ENCODE results near the gene ATP8B1.

ATP8B1 gene

GRCh38 chr18:57697426-57697825 lies 105.7 kb downstream of the ATP8B1 start:
- H3K36me3 ChIP-seq (replicated peaks): no peaks in the 10 kb centered on the region
- in situ Hi-C loops (cut with MboI; ENCODE audit: low sequenced_read_pairs): no loop called here

GRCh38 chr18:57696271-57696670 lies 106.8 kb downstream of the ATP8B1 start:
- H3K4me1 ChIP-seq: peaks cover 9% of the 10 kb centered on the region
- no peaks in the 10 kb centered on the region for H3K36me3 ChIP-seq (replicated peaks)
- no peaks in the 10 kb centered on the region for H3K9me3 ChIP-seq
- peak; percentile 14 to 32 for DNase-seq (ENCODE audit: low spot score in 2 of 2)
- in situ Hi-C loops (cut with MboI; ENCODE audit: low sequenced_read_pairs): no loop called here
- H3K27me3 ChIP-seq (ENCODE audit: low read depth): no peaks in the 10 kb centered on the region
- no peak overlapping the region for H3K4me3 ChIP-seq

More at GRCh38 chr18:57697426-57697825, 105.7 kb downstream of the ATP8B1 start:
- Histone ChIP-seq H3K4me3 (no peak overlapping the region), H3K4me1 (peaks cover 9% of the 10 kb centered on the region), H3K9me3 (no peaks in the 10 kb centered on the region), H3K27me3 (ENCODE audit: low read depth) (no peaks in the 10 kb centered on the region)
- DNase-seq (ENCODE audit: low spot score in 2 of 2): no peak

DNA sequence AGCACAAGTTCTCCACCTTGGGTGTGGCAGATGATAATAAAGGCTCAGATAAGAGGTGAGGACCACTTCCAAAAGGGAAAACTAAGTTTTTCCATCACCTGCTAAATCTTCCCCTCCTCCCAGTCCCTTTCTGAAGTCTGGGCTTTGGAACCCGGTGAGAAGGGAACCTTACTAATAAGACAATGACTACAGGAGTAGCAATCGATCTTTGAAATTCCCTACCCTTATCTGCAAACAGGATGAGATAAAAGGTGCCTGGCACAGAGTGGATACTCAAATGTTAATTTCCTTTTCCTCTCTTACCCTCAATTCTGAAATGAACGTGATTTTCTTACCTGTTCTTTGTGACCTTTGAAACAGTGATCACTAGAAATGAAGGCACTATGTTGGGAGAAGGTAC lies 111.8 kb downstream of the ATP8B1 start:
- in situ Hi-C loops (cut with MboI; ENCODE audit: low sequenced_read_pairs): no loop called here
- no peaks in the 10 kb centered on the region for H3K27me3 ChIP-seq (ENCODE audit: low read depth)
- no peaks in the 10 kb centered on the region for H3K36me3 ChIP-seq (replicated peaks)
- no peaks in the 10 kb centered on the region for H3K9me3 ChIP-seq
- DNase-seq (ENCODE audit: low spot score in 2 of 2): no peak
- H3K4me1 ChIP-seq: no peaks in the 10 kb centered on the region
- H3K4me3 ChIP-seq: no peak overlapping the region

DNA sequence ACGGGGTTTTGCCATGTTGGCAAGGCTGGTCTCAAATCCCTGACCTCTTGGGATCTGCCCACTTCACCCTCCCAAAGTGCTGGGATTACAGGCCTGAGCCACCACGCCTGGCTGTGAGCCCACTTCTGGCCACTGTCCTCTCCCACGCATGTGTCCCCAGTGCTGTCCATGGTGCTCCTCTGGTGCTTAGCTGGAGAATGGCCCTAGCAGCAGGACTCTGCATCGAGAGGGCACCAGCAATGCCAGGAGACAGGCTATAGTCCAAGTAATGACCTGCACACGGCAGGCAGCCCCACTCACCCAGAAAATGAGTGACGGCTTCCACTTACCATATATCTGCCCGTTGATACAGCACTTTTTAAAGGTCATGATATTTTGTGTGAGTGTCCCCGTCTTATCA lies 115.1 kb downstream of the ATP8B1 start:
- no peak for DNase-seq (ENCODE audit: low spot score in 2 of 2)
- Histone ChIP-seq H3K9me3 (no peaks in the 10 kb centered on the region), H3K36me3 (replicated peaks) (no peaks in the 10 kb centered on the region), H3K27me3 (ENCODE audit: low read depth) (no peaks in the 10 kb centered on the region), H3K4me1 (no peaks in the 10 kb centered on the region), H3K4me3 (no peak overlapping the region)
- in situ Hi-C loops (cut with MboI; ENCODE audit: low sequenced_read_pairs): no loop called here

DNA sequence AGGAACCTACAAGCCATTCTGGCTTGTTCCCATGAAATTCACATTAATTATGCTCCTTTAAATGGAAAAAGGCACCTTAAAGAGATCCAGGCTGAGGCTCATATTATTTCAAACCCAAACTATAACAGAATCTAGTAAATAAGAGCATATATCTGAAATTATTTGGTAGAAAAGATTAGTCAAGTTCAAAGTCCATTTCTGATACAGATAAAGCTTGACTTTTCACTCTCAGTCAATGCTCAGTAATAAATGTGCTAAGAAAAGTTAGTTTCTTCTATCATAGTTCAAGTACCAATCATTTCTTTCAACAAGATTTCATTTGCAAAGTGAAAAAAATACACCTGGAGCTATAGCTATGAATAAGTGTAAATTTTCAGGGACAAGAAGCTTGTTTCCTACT lies 119.6 kb downstream of the ATP8B1 start:
- no peak for DNase-seq (ENCODE audit: low spot score in 2 of 2)
- Histone ChIP-seq H3K9me3 (no peaks in the 10 kb centered on the region), H3K4me1 (no peaks in the 10 kb centered on the region), H3K36me3 (replicated peaks) (no peaks in the 10 kb centered on the region), H3K27me3 (ENCODE audit: low read depth) (no peaks in the 10 kb centered on the region), H3K4me3 (no peak overlapping the region)
- in situ Hi-C loops (cut with MboI; ENCODE audit: low sequenced_read_pairs): no loop called here

DNA sequence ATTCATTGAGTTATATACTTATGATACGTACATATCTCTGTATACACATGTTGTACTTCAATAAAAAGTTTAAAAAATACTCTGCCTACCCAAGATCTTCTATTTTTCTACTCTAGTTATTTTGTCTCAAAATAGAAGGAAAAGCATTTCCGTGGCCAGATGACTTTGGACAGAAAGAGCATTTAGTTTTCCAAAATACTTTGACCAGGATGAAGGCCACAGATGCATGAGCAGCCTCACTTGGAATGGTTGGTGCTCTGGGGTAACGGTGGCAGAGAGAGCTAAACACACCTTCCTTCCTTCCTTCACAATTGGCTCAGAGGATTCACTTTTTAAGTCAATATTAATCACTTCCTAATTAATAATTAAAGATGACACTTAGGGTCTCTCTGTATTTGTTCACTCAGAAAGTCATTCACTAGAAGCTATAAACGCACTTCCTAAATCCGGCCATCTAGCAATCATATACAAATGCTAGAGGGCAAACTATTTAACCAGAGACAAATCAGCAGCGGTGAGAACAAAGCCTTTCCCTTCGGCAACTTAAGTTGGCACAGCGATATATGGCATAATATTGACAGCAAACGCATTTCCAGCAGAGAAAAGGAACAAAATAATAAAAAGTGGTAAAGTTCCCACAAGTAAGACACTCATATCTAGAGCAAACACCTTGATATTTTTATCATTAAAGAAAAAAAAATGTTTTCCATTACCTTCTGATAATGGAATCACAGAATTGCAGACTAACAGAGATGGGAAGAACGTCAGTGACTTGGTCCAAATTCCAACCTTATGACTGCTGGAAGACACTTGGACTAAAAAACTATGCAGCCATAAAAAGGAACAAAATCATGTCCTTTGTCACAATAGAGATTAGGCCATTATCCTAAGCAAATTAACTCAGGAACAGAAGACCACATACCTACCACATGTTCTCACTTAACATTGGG lies 125.6 kb downstream of the ATP8B1 start:
- Histone ChIP-seq H3K9me3 (no peaks in the 10 kb centered on the region), H3K4me1 (no peaks in the 10 kb centered on the region), H3K4me3 (no peak overlapping the region), H3K36me3 (replicated peaks) (no peaks in the 10 kb centered on the region), H3K27me3 (ENCODE audit: low read depth) (no peaks in the 10 kb centered on the region)
- in situ Hi-C loops (cut with MboI; ENCODE audit: low sequenced_read_pairs): no loop called here
- DNase-seq (ENCODE audit: low spot score in 2 of 2): no peak

GRCh38 chr18:57674891-57675290 lies 128.2 kb downstream of the ATP8B1 start:
- H3K27me3 ChIP-seq (ENCODE audit: low read depth): no peaks in the 10 kb centered on the region

GRCh38 chr18:57670046-57670445 lies 133.1 kb downstream of the ATP8B1 start:
- Histone ChIP-seq H3K36me3 (replicated peaks) (no peaks in the 10 kb centered on the region), H3K4me1 (no peaks in the 10 kb centered on the region), H3K27me3 (ENCODE audit: low read depth) (no peaks in the 10 kb centered on the region), H3K9me3 (no peaks in the 10 kb centered on the region), H3K4me3 (no peak overlapping the region)
- in situ Hi-C loops (cut with MboI; ENCODE audit: low sequenced_read_pairs): no loop called here
- DNase-seq (ENCODE audit: low spot score in 2 of 2): no peak

More at GRCh38 chr18:57674891-57675290, 128.2 kb downstream of the ATP8B1 start:
- in situ Hi-C loops (cut with MboI; ENCODE audit: low sequenced_read_pairs): no loop called here
- no peaks in the 10 kb centered on the region for H3K4me1 ChIP-seq
- H3K4me3 ChIP-seq: no peak overlapping the region
- H3K36me3 ChIP-seq (replicated peaks): no peaks in the 10 kb centered on the region
- no peaks in the 10 kb centered on the region for H3K9me3 ChIP-seq
- no peak for DNase-seq (ENCODE audit: low spot score in 2 of 2)

DNA sequence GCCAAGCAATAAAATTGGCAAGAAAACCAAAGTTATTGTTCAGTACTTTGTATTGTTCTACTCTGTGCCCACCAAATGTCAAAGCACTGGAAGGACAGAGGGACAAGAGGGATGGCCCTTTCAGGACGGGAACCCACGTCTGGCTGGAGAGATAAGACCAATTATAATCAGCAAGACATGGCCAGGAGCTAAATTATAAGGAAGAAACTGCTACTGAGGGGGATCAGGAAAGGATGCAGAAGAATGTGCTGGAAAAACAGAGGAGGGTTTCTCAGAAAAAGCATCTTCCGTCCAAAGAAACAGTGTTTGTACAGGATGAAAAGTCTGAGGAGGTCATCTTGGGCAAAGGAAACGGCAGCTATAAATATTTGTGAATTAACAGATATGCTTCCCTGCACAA lies 135.1 kb downstream of the ATP8B1 start:
- no peaks in the 10 kb centered on the region for H3K27me3 ChIP-seq (ENCODE audit: low read depth)
- H3K36me3 ChIP-seq (replicated peaks): no peaks in the 10 kb centered on the region
- in situ Hi-C loops (cut with MboI; ENCODE audit: low sequenced_read_pairs): no loop called here
- DNase-seq (ENCODE audit: low spot score in 2 of 2): no peak
- no peaks in the 10 kb centered on the region for H3K9me3 ChIP-seq
- H3K4me3 ChIP-seq: no peak overlapping the region
- H3K4me1 ChIP-seq: no peaks in the 10 kb centered on the region

DNA sequence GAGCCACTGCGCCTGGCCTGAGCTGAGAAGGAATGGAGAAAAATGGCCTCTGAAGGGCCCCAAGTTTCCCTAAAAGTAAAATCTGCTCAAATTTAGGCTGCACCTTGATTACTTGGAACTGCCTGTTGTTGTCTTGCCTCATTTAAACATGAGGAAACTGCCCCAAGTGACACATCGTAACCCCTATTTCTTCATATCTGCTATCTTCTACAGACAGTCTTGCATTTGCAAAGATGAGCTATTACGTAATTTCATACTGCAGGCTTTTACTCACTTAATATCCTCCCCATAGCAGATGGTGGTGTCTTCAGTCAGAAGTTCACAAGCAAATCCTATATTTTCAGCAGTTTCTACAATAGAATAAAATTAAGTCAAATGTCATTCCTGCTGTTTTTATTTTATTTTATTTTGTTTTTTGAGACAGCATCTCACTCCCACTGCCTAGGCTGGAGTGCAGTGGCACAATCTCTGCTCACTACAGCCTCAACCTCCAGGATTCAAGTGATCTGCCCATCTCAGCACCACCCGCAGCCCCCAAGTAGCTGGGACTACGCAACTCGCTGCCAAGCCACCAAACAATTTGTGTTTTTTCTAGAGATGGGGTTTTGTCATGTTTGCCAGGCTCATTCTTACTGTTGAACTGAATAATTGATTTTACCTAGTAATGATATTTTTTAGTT lies 136.2 kb downstream of the ATP8B1 start:
- no peak for DNase-seq (ENCODE audit: low spot score in 2 of 2)
- in situ Hi-C loops (cut with MboI; ENCODE audit: low sequenced_read_pairs): no loop called here
- Histone ChIP-seq H3K4me3 (no peak overlapping the region), H3K9me3 (no peaks in the 10 kb centered on the region), H3K36me3 (replicated peaks) (no peaks in the 10 kb centered on the region), H3K4me1 (no peaks in the 10 kb centered on the region), H3K27me3 (ENCODE audit: low read depth) (no peaks in the 10 kb centered on the region)

DNA sequence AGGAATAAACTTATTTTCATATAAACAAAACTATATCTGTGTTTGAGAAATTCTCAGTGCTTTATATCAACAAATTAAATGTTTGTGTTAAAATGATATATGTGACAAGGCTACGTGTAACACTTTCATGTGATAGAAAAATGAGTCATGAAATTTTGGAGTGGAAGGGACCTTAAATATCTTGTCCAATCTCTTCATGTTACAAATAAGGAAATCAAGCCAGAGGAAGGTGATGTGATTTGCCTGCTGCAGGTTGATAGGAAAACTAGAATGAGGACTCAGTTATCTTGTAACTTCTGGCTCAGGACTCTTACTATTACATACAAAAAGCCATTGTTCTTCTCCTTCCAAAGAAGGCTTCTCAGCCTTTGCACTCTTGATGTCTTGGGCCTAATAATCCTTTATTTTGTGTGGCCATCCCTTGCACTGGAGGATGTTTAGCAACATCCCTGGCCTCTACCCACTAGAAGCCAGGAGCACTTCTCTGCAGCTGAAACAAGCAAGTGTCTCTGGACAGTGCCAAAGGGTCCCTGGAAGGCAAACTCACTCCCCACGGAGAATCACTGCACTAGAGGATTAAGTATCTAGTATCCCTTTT lies 138.4 kb downstream of the ATP8B1 start:
- Histone ChIP-seq H3K9me3 (no peaks in the 10 kb centered on the region), H3K27me3 (ENCODE audit: low read depth) (no peaks in the 10 kb centered on the region), H3K4me3 (no peak overlapping the region), H3K4me1 (no peaks in the 10 kb centered on the region), H3K36me3 (replicated peaks) (no peaks in the 10 kb centered on the region)
- in situ Hi-C loops (cut with MboI; ENCODE audit: low sequenced_read_pairs): no loop called here
- no peak for DNase-seq (ENCODE audit: low spot score in 2 of 2)

DNA sequence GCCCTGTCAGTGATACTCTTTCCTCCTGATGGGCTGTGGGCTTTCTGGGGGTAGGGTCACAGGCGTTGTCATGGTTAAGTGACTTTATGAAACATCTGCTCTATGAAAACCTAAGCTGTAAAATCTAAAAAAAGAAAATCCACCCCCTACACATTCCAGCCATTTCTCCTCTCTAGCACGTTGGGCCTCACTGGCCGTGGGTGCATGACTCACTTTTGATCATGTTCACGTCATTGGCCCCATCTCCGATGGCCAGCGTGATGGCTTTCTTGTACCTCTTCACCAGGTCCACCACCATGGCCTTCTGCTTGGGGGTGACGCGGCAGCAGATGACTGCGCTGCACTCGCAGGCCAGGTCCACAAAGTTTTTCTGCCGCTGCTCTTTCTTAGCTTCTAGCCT lies 142.2 kb downstream of the ATP8B1 start:
- H3K9me3 ChIP-seq: peaks cover under 1% of the 10 kb centered on the region; the same call in 1 of the 2 replicates
- no peaks in the 10 kb centered on the region for H3K27me3 ChIP-seq (ENCODE audit: low read depth)
- no peak for DNase-seq (ENCODE audit: low spot score in 2 of 2)
- no peaks in the 10 kb centered on the region for H3K36me3 ChIP-seq (replicated peaks)
- no peak overlapping the region for H3K4me3 ChIP-seq
- in situ Hi-C loops (cut with MboI; ENCODE audit: low sequenced_read_pairs): no loop called here
- H3K4me1 ChIP-seq: no peaks in the 10 kb centered on the region

DNA sequence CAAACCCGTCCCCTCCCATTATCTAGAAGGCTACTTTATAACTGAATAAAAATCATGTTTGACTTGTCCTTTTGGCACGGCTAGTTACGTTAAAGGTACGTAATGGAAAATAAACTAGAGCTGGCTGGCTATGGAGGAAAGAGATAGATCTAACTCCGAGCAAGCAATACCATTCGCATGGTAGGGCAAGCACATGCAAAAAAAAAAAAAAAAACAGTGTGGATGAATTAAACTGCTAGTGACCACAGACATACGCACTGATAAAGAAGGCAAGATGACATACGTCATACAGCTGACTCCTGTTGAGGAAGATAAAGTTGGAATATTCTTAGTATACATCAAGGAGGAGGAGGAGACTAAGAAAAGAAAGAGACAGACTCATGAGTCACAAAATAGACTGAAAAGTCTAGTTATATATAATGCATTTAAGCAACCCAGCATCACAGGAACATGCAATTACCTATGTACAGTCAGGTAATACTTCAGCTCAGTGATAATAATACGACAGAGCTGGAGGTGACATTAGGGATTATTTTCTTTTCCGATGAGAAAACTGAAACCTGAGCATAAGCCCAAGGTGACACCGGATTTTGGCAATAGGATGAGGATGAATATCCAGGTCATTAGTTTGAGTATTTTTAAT lies 143.5 kb downstream of the ATP8B1 start:
- DNase-seq (ENCODE audit: low spot score in 2 of 2): no peak
- in situ Hi-C loops (cut with MboI; ENCODE audit: low sequenced_read_pairs): no loop called here
- no peaks in the 10 kb centered on the region for H3K27me3 ChIP-seq (ENCODE audit: low read depth)

More for the DNA sequence above, 143.5 kb downstream of the ATP8B1 start:
- Histone ChIP-seq H3K9me3 (peaks cover 4% of the 10 kb centered on the region; the same call in 1 of the 2 replicates), H3K4me1 (no peaks in the 10 kb centered on the region), H3K36me3 (replicated peaks) (no peaks in the 10 kb centered on the region), H3K4me3 (no peak overlapping the region)
